Measurements from ENCODE around the gene ZFP57. TPM values are rescaled to one million over a fixed set of nuclear protein-coding genes. Genes with fewer than 3 reads are reported as not detected.
A peak's percentile ranks its signal among the peaks of the same experiment; 100 is the strongest.

Gene ZFP57
- total and polyA plus RNA-seq, 2 experiments from 2014 or later = 3.5 to 4.9 TPM

DNA sequence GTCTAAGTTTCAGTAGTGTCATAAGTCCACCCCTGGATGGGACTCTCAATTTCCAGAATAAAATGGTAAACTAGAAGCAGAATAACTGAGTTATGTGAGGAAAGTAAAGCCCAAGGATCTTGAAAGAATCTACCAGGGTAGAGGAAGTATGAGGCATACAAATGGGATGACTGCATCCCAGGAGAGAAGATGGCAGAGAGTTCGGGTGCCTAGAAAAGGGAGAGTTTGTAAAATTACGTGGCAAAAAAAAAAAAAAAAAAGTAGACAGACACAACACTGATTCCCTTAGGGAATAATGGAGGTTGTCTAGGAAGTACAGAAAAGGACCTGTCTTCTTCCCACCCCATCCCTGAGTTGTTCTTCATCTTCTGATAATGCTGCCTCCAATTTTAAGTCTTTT, 51.4 kb downstream of the ZFP57 start:
- H3K27ac ChIP-seq = no peak overlapping the region
- H3K27me3 ChIP-seq = no peaks in the 10 kb centered on the region
- no peaks in the 10 kb centered on the region for H3K4me1 ChIP-seq (ENCODE audit: low read depth)
- H3K36me3 ChIP-seq = no peaks in the 10 kb centered on the region
- no peaks in the 10 kb centered on the region for H3K9me3 ChIP-seq (ENCODE audit: low read depth)
- no peak overlapping the region for H3K4me3 ChIP-seq
- DNase-seq (ENCODE audit: low read depth in 1 of 2, low spot score in 1 of 2) = no peak
- TF ChIP-seq, protein P1, sequence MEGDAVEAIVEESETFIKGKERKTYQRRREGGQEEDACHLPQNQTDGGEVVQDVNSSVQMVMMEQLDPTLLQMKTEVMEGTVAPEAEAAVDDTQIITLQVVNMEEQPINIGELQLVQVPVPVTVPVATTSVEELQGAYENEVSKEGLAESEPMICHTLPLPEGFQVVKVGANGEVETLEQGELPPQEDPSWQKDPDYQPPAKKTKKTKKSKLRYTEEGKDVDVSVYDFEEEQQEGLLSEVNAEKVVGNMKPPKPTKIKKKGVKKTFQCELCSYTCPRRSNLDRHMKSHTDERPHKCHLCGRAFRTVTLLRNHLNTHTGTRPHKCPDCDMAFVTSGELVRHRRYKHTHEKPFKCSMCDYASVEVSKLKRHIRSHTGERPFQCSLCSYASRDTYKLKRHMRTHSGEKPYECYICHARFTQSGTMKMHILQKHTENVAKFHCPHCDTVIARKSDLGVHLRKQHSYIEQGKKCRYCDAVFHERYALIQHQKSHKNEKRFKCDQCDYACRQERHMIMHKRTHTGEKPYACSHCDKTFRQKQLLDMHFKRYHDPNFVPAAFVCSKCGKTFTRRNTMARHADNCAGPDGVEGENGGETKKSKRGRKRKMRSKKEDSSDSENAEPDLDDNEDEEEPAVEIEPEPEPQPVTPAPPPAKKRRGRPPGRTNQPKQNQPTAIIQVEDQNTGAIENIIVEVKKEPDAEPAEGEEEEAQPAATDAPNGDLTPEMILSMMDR (IDR thresholded peaks at IDR 0.05; ENCODE audit: low read depth, low read length) = no peak

DNA sequence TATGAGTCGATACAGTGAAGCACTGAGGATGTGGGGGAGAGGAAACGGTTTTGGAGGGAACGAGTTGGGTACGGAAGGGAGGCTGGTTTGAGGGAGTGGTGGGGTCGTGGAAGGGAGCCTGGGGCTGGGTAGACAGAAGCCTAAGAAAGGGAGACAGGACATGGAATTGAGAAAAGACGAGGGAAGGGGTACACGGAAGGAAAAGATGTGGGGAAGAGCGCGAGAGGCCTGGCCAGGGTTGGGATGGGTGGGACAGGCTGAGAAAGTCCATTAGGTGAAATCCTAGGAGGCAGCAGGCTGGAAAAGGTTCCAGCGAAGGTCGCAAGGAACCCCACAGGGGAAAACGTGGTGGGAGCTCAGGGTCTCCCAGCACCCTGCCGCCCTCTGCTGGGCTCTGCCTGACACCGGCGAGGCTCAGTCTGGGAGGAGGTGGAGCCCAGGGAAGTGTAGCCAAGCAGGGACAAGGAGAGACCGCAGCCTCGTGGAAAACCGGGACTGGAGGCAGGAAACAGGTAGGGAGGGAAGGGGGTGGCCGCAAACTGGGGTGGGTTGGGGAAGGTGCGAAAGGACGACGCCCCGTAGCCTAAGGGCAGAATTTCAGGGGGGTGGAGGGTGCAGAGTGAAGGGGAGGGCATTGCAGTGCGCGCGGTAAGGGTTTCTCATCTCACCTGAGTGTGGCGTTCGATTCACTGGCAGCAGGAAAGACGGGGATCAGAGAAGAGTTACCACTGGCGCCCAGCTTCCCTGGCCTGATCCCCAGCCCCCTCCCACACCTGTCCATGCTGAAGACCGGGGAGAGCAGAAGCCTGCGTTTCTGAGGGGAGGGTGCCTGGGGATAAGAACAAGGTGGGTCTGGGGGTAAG, 52.3 kb downstream of the ZFP57 start:
- peak overlapping the region; percentile 57 for H3K4me3 ChIP-seq
- peaks cover 3% of the 10 kb centered on the region for H3K36me3 ChIP-seq
- no peaks in the 10 kb centered on the region for H3K9me3 ChIP-seq (ENCODE audit: low read depth)
- H3K27me3 ChIP-seq = no peaks in the 10 kb centered on the region
- DNase-seq (ENCODE audit: low read depth in 1 of 2, low spot score in 1 of 2) = peak; percentile 84 to 91
- TF ChIP-seq, protein P1 (IDR thresholded peaks at IDR 0.05; ENCODE audit: low read depth, low read length) = peak; percentile 59
- H3K4me1 ChIP-seq (ENCODE audit: low read depth) = no peaks in the 10 kb centered on the region
- H3K27ac ChIP-seq = peak overlapping the region; percentile 46

DNA sequence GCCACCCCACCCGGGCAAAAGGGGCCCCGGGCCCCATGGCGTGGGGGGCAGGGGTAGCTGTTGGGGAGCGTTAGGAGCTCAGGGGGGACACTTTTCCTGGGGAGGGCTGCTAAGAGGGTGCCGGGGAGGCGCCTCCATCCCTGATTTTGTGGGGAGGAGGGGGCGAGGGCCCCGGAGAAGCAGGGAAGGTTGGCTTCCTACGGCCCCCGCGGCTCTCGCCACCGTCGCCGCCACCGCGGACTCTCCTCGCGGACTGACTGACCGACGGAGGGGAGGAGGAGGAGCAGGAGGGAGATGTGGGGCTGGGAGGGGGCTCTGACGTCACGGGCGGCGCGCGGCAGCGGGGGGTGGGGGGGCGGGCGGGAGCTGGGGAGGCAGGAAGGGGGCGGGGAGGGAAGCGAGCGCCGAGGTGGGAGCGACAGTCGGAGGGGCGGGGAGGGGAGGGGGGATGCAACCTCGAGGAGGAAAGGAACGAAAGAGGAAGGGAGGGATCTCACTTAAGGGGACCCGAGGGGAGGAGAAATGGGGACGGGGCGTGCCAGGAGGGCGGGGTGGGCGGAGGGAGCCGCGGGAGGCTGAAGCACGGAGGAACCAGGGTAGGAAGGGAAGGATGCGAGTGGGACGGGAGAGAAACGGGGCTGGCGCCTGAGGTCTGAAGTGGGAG, 53.1 kb downstream of the ZFP57 start:
- Histone ChIP-seq H3K27ac (peak overlapping the region; percentile 46), H3K4me1 (ENCODE audit: low read depth) (no peaks in the 10 kb centered on the region)

DNA sequence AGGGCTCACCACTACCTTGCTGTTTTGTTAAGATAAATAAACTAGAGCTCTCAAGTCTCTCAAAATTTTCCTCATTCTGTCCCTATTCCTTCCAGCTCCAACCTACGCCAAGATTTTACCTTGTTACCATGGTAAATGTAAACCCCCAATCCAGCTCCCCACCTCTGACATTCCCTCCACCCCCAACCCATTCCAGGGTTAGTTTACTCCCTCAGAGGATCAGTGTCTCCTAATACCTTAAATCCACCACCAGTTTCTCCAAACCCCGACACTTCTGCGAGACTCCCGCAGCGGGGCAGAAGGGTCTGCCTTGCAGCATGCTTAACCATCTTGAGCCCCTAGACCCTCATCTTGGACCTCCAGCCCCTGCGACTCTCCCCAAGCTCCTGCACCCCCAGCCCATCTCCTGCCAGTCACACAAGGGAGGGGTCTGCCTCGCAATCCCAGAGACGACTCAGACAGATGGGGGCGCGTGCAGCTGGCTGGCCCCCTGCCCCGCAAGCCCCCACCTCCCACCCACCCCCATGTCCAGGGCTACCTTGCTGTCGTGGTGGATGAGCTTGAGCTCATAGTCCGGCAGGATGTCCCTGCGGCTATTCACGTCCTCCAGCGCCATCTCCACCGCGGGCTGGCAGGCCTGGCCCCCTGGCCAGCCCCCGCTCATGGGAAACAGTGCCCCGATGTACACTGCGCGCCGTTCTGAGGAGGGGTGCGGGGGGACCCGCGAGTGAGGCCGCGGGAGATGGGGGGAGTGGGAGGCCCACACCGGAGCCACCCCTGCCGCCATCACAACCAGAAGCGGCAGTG, 53.8 kb downstream of the ZFP57 start:
- H3K9me3 ChIP-seq (ENCODE audit: low read depth) = no peaks in the 10 kb centered on the region
- H3K27me3 ChIP-seq = no peaks in the 10 kb centered on the region
- DNase-seq (ENCODE audit: low read depth in 1 of 2, low spot score in 1 of 2) = peak; percentile 10 to 20
- H3K27ac ChIP-seq = no peak overlapping the region
- H3K4me1 ChIP-seq (ENCODE audit: low read depth) = no peaks in the 10 kb centered on the region
- H3K4me3 ChIP-seq = peak overlapping the region; percentile 57
- H3K36me3 ChIP-seq = peaks cover 15% of the 10 kb centered on the region
- TF ChIP-seq, protein P1 (IDR thresholded peaks at IDR 0.05; ENCODE audit: low read depth, low read length) = no peak

More for the DNA sequence above, 53.1 kb downstream of the ZFP57 start:
- Histone ChIP-seq H3K9me3 (ENCODE audit: low read depth) (no peaks in the 10 kb centered on the region), H3K36me3 (peaks cover 11% of the 10 kb centered on the region), H3K27me3 (no peaks in the 10 kb centered on the region), H3K4me3 (peak overlapping the region; percentile 57)
- TF ChIP-seq, protein P1 (IDR thresholded peaks at IDR 0.05; ENCODE audit: low read depth, low read length) = no peak
- peak; percentile 85 to 95 for DNase-seq (ENCODE audit: low read depth in 1 of 2, low spot score in 1 of 2)

DNA sequence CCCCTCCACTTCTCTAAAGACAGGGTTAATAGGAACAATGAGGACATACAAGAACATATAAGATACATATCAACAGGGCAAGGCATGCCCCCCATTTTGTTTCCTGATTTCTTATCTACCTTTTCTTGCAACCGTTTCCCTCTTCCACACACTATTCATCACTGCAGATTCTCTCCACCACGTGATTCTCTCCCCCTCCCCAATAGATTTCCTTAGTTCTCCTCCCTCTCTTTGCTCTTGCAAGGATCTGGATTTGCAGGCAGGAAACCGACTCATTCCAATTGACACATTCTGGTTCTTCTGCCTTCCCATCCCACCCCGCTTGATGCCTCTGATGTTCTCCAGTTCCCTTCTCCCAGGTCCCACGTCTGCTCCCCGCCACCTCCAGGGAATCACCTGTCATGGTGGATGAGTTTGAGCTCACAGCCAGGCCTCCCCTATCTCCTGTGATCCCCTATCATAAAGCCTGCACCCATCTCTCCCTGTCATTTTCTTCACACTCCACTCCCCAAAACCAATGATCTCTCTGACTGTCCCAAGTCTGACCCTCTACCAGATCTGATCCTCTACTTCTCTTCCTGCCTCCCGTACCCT, 55.5 kb downstream of the ZFP57 start:
- Histone ChIP-seq H3K27ac (no peak overlapping the region), H3K4me1 (ENCODE audit: low read depth) (no peaks in the 10 kb centered on the region), H3K4me3 (no peak overlapping the region), H3K9me3 (ENCODE audit: low read depth) (no peaks in the 10 kb centered on the region), H3K27me3 (no peaks in the 10 kb centered on the region), H3K36me3 (peaks cover 26% of the 10 kb centered on the region)
- TF ChIP-seq, protein P1 (IDR thresholded peaks at IDR 0.05; ENCODE audit: low read depth, low read length) = no peak
- no peak for DNase-seq (ENCODE audit: low read depth in 1 of 2, low spot score in 1 of 2)
